HG03196 (cell line): ENCODE measurements around the gene TUBD1.

Experiments
- ATAC-seq: cut with Tn5 transposase; IDR thresholded peaks from one replicate; pipeline ENCODE4 v1.9.1; 2021; ENCODE audit not compliant: unreplicated experiment

TUBD1 gene

GRCh38 chr17:59827721-59828477 is 64.8 kb downstream of the TUBD1 start:
- ATAC-seq, result peak; percentile 27

DNA sequence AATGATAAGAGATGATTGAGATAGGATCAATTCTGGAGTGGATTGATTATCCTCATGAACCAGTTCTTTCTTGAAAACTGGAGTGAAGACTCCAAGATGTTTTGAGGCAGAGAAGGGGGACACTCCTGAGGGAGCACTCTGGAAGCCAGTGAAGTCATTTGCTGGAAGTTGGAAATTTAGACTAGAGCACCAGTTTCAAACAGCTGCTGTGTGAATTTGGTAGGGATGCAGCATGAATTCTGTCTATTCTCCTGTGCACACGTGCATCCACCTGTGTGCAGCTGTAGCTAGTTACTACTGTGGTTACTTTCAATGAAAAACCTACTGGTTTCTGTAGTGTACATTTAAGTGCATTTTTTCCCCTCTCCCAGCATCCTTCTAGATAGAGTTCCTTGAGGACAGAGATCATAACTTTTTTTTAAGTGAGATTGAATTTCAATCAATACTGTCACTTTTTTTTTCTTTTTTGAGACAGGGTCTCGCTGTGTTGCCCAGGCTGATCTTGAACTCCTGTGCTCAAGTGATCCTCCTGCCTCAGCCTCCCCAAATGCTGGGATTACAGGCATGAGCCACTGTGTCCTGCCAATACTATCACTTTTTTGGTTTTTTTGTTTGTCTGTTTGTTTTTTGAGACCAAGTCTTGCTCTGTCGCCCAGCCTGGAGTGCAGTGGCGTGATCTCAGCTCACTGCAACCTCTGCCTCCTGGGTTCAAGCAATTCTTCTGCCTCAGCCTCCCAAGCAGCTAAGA is 65.9 kb downstream of the TUBD1 start:
- ATAC-seq, result no peak

DNA sequence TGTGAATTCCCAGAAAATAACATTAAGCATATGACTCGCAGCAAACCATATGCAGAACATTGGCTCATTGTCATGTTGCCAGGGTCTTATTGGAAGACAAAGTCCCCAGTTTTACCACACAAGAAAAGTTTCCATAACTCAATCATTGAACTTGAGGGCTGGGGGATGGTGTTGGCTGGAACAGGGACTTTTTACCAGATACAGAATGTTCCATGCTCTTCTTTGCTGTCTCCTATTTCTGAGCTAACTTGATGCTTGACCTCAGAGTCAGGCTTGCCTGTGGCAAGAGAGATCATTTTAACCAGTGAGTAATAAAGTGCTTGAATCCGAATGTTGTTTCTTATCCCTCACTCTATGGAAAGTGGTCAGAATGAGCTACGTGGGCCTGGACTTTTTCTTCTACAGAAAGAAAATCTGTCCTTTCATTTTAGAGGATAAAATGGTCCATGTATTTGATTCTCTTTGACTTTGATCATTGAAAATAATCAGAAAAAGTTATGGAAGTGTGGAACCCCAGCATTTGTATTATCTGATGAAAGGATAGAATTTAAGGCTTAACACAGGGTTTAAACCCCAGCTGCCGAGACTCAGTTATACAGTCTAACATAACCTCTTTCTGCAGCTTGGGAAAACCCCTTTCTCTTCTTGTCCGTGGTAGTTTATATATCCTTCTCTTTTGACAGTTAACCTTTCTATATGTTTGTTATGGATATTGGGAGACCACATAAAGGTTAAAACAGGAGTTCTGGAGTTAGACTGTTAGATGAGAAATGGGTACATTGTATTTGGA is 67.0 kb downstream of the TUBD1 start:
- ATAC-seq, result no peak

- ATAC-seq, result no peak
Measured at GRCh38 chr17:59815965-59816364, 76.8 kb downstream of the TUBD1 start.

GRCh38 chr17:59814685-59815084 is 78.1 kb downstream of the TUBD1 start:
- ATAC-seq, result no peak

DNA sequence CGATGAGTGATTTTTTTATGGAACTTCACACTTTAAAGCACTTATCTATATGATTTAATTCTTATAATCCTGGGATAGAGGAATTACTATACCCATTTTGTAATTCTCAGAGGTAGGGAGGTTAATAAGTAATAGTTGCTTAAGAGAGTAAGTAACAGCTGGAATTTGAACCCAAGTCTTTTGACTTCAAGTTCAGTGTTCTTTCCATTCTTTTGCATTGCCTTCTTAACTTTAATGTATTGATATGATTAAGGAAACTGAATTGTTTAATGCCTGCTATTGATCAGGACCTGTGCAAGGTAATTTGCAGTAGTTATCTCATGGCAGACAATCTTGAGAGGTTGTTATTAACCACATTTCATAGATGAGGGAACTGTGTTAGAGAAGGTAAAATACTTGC is 78.5 kb downstream of the TUBD1 start:
- ATAC-seq, result no peak

DNA sequence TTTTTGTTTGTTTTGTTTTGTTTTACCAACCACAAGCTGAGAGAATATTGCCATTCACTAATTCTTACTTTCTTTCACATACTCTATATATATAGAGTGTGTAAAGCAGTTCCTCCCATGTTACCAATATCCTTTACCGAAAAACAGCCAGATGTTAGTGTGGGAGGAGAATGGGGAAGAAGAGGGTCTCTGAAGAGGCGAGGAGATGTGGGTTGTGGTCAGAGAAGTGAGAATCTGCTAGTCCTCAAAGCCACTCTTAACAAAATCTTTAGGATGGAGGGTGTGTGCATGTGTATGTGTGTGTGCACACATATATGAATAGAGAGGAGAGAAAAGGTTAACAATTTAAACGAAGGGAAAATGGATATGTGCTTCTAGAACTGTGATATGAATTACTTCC is 80.6 kb downstream of the TUBD1 start:
- ATAC-seq, result no peak

GRCh38 chr17:59811209-59811608 is 81.5 kb downstream of the TUBD1 start:
- no peak for ATAC-seq

DNA sequence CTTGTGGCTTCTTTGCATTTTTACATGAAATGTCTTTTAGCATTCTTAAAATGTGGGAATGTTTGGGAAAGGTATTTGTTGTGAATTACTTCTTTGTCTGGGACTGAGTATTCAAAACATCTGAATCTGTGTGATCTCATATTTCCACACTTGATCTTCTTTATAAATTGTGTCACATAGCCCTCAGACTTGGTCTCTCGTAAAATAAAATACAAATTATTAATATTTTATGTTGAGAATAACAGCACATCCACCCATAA is 81.9 kb downstream of the TUBD1 start:
- ATAC-seq, result no peak
